ENCODE measurements around the gene SLC6A9.

GRCh38 chr1:43971336-43971980 is 59.8 kb downstream of the SLC6A9 start:
- no peak for TF ChIP-seq CTCF (IDR thresholded peaks at IDR 0.05 in 8 of 11, conservative IDR thresholded peaks at IDR 0.05 in 3 of 11)
- no peak for TF ChIP-seq POLR2AphosphoS5 (IDR thresholded peaks at IDR 0.05)
- TF ChIP-seq POLR2A (IDR thresholded peaks at IDR 0.05) = no peak

Data from spleen (tissue), 7 donors.